IPS-18a (cell line): ENCODE results near the gene KRTAP10-8.
"Not testable (repeated sequence)": the region's sequence is repeated elsewhere in the genome, so short reads cannot be mapped to it uniquely, and the experiment has no call there.

Experiments used
- H3K27ac ChIP-seq: one replicate; pipeline ENCODE4 v1.5.1; 2013; ENCODE audit warnings: low read length
- H3K27me3 ChIP-seq: one replicate; pipeline ENCODE4 v1.6.1; 2013; ENCODE audit warnings: mild to moderate bottlenecking, low read length; ENCODE audit not compliant: control insufficient read depth, insufficient read depth
- H3K36me3 ChIP-seq: one replicate; pipeline ENCODE4 v1.6.1; 2013; ENCODE audit warnings: low read depth, low read length; ENCODE audit not compliant: control insufficient read depth
- H3K4me1 ChIP-seq: one replicate; pipeline ENCODE4 v1.6.1; 2013; ENCODE audit warnings: low read depth, low read length; ENCODE audit not compliant: control insufficient read depth
- H3K4me3 ChIP-seq: one replicate; pipeline ENCODE4 v1.5.1; 2013; ENCODE audit warnings: low read length
- H3K9ac ChIP-seq: one replicate; pipeline ENCODE4 v1.6.1; 2013; ENCODE audit warnings: mild to moderate bottlenecking, low read length, moderate library complexity
- H3K9me3 ChIP-seq: one replicate; pipeline ENCODE4 v1.6.1; 2013; ENCODE audit warnings: low read depth, low read length; ENCODE audit not compliant: control insufficient read depth

KRTAP10-8 gene

GRCh38 chr21:44603109-44603875 is 8.6 kb upstream of the KRTAP10-8 start:
- Histone ChIP-seq H3K27me3 (no peaks in the 10 kb centered on the region), H3K4me1 (peaks cover 3% of the 10 kb centered on the region), H3K27ac (no peak overlapping the region), H3K36me3 (no peaks in the 10 kb centered on the region), H3K9me3 (no peaks in the 10 kb centered on the region), H3K4me3 (no peak overlapping the region), H3K9ac (no peak overlapping the region)

GRCh38 chr21:44603911-44604310 is 8.0 kb upstream of the KRTAP10-8 start:
- Histone ChIP-seq H3K9me3 (no peaks in the 10 kb centered on the region), H3K36me3 (no peaks in the 10 kb centered on the region), H3K4me1 (no peaks in the 10 kb centered on the region), H3K27me3 (no peaks in the 10 kb centered on the region), H3K4me3 (no peak overlapping the region), H3K27ac (no peak overlapping the region), H3K9ac (no peak overlapping the region)

GRCh38 chr21:44606495-44606894 is 5.4 kb upstream of the KRTAP10-8 start:
- H3K9me3 ChIP-seq: peaks cover 2% of the 10 kb centered on the region
- H3K36me3 ChIP-seq: no peaks in the 10 kb centered on the region
- H3K9ac ChIP-seq: no peak overlapping the region
- no peaks in the 10 kb centered on the region for H3K4me1 ChIP-seq
- no peaks in the 10 kb centered on the region for H3K27me3 ChIP-seq
- H3K4me3 ChIP-seq: no peak overlapping the region
- no peak overlapping the region for H3K27ac ChIP-seq

- Histone ChIP-seq H3K9me3 (peaks cover 4% of the 10 kb centered on the region), H3K9ac (no peak overlapping the region), H3K4me3 (no peak overlapping the region), H3K27me3 (no peaks in the 10 kb centered on the region), H3K27ac (no peak overlapping the region), H3K4me1 (no peaks in the 10 kb centered on the region), H3K36me3 (no peaks in the 10 kb centered on the region)
These were observed 2.7 kb upstream of the KRTAP10-8 start for GRCh38 chr21:44609193-44609592.

- H3K9me3 ChIP-seq, H3K4me1 ChIP-seq, H3K27ac ChIP-seq, H3K36me3 ChIP-seq, H3K4me3 ChIP-seq, H3K9ac ChIP-seq, H3K27me3 ChIP-seq: not testable (repeated sequence)
These were observed 1.6 kb upstream of the KRTAP10-8 start for GRCh38 chr21:44610157-44610843.

GRCh38 chr21:44611551-44611950 is 328 bp upstream of the KRTAP10-8 start:
- no peaks in the 10 kb centered on the region for H3K27me3 ChIP-seq
- H3K9me3 ChIP-seq: peaks cover 4% of the 10 kb centered on the region
- H3K4me3 ChIP-seq: no peak overlapping the region
- no peaks in the 10 kb centered on the region for H3K36me3 ChIP-seq
- H3K27ac ChIP-seq: no peak overlapping the region
- no peak overlapping the region for H3K9ac ChIP-seq
- no peaks in the 10 kb centered on the region for H3K4me1 ChIP-seq

GRCh38 chr21:44612669-44613229 is 870 bp downstream of the KRTAP10-8 start:
- no peak overlapping the region for H3K4me3 ChIP-seq
- H3K36me3 ChIP-seq: no peaks in the 10 kb centered on the region
- H3K9ac ChIP-seq: no peak overlapping the region
- no peak overlapping the region for H3K27ac ChIP-seq
- no peaks in the 10 kb centered on the region for H3K4me1 ChIP-seq
- no peaks in the 10 kb centered on the region for H3K27me3 ChIP-seq
- H3K9me3 ChIP-seq: peaks cover 4% of the 10 kb centered on the region

GRCh38 chr21:44613386-44614155 is 1.7 kb downstream of the KRTAP10-8 start:
- Histone ChIP-seq H3K27me3 (no peaks in the 10 kb centered on the region), H3K27ac (no peak overlapping the region), H3K9ac (no peak overlapping the region), H3K36me3 (no peaks in the 10 kb centered on the region), H3K4me3 (no peak overlapping the region), H3K4me1 (no peaks in the 10 kb centered on the region), H3K9me3 (peaks cover 4% of the 10 kb centered on the region)

GRCh38 chr21:44614161-44614631 is 2.3 kb downstream of the KRTAP10-8 start:
- H3K27ac ChIP-seq: no peak overlapping the region
- no peaks in the 10 kb centered on the region for H3K27me3 ChIP-seq
- no peaks in the 10 kb centered on the region for H3K36me3 ChIP-seq
- no peak overlapping the region for H3K4me3 ChIP-seq
- H3K9ac ChIP-seq: no peak overlapping the region
- peaks cover 4% of the 10 kb centered on the region for H3K9me3 ChIP-seq
- H3K4me1 ChIP-seq: no peaks in the 10 kb centered on the region

- no peak overlapping the region for H3K4me3 ChIP-seq
- no peaks in the 10 kb centered on the region for H3K4me1 ChIP-seq
- peaks cover 4% of the 10 kb centered on the region for H3K9me3 ChIP-seq
- no peaks in the 10 kb centered on the region for H3K36me3 ChIP-seq
- H3K27me3 ChIP-seq: no peaks in the 10 kb centered on the region
- H3K9ac ChIP-seq: no peak overlapping the region
- no peak overlapping the region for H3K27ac ChIP-seq
These were observed 3.1 kb downstream of the KRTAP10-8 start for GRCh38 chr21:44614961-44615391.

- H3K9ac ChIP-seq: no peak overlapping the region
- no peak overlapping the region for H3K27ac ChIP-seq
- H3K4me1 ChIP-seq: no peaks in the 10 kb centered on the region
- peaks cover 4% of the 10 kb centered on the region for H3K9me3 ChIP-seq
- H3K4me3 ChIP-seq: no peak overlapping the region
- H3K27me3 ChIP-seq: no peaks in the 10 kb centered on the region
- no peaks in the 10 kb centered on the region for H3K36me3 ChIP-seq
These were observed 3.6 kb downstream of the KRTAP10-8 start for GRCh38 chr21:44615466-44615865.
